Effector memory CD4-positive, alpha-beta T cell (primary cell): ENCODE data around the gene SESTD1.

ENCODE experiments used
- DNase-seq, 3 donors: peaks; one replicate each; pipeline ENCODE4 v3.0.0-alpha.2; 2020
- H3K27ac ChIP-seq: 2 replicates; pipeline ENCODE4 v1.7.0; 2013; ENCODE audit warnings: mild to moderate bottlenecking, low read length, moderate library complexity; ENCODE audit not compliant: insufficient read depth, poor library complexity, severe bottlenecking
- H3K27me3 ChIP-seq: replicated peaks from 2 replicates; pipeline ENCODE4 v1.7.0; 2013; ENCODE audit warnings: mild to moderate bottlenecking, low read length; ENCODE audit not compliant: insufficient read depth, control insufficient read depth, poor library complexity, severe bottlenecking
- H3K36me3 ChIP-seq: 2 replicates; pipeline ENCODE4 v1.7.0; 2013; ENCODE audit warnings: mild to moderate bottlenecking, low read length, moderate library complexity; ENCODE audit not compliant: control insufficient read depth, insufficient read depth
- H3K4me1 ChIP-seq: 2 replicates; pipeline ENCODE4 v1.7.0; 2013; ENCODE audit warnings: low read length, mild to moderate bottlenecking; ENCODE audit not compliant: control insufficient read depth, insufficient read depth, poor library complexity, severe bottlenecking
- H3K4me3 ChIP-seq: 2 replicates; pipeline ENCODE4 v1.7.0; 2013; ENCODE audit warnings: low read length, low read depth, mild to moderate bottlenecking; ENCODE audit not compliant: insufficient read depth, poor library complexity, severe bottlenecking
- H3K9me3 ChIP-seq: 2 replicates; pipeline ENCODE4 v1.7.0; 2013; ENCODE audit warnings: mild to moderate bottlenecking, low read length, moderate library complexity; ENCODE audit not compliant: control insufficient read depth

Gene SESTD1

GRCh38 chr2:179297927-179298326 lies 33.3 kb upstream of the SESTD1 start:
- no peak for DNase-seq
- Histone ChIP-seq H3K4me3 (no peak overlapping the region), H3K4me1 (no peaks in the 10 kb centered on the region), H3K9me3 (no peaks in the 10 kb centered on the region), H3K27ac (no peak overlapping the region), H3K27me3 (no peaks in the 10 kb centered on the region), H3K36me3 (no peaks in the 10 kb centered on the region)

DNA sequence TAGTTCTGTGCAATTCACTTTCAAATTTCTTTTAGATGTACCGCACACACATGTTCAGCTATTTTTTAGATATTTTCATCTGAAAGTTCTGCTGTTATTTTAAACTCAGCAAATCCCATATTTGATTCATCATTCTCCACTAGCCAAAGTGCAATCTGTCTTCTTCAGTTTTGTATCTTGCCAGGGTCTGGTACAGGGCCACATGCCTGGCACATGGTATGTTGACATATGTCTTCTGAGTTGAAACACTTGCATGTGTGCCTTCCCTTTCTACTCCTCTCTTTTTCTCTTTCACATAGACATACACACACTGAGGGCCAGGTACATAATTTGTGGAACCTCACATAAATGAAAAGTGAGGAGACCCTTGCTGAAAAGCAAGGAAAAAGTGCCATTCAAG lies 25.7 kb upstream of the SESTD1 start:
- H3K4me1 ChIP-seq, result no peaks in the 10 kb centered on the region
- no peak overlapping the region for H3K27ac ChIP-seq
- no peaks in the 10 kb centered on the region for H3K36me3 ChIP-seq
- no peaks in the 10 kb centered on the region for H3K27me3 ChIP-seq
- DNase-seq, result no peak
- no peak overlapping the region for H3K4me3 ChIP-seq
- no peaks in the 10 kb centered on the region for H3K9me3 ChIP-seq

- DNase-seq, result no peak
- Histone ChIP-seq H3K4me1 (no peaks in the 10 kb centered on the region), H3K27ac (no peak overlapping the region), H3K36me3 (no peaks in the 10 kb centered on the region), H3K9me3 (no peaks in the 10 kb centered on the region), H3K27me3 (no peaks in the 10 kb centered on the region), H3K4me3 (no peak overlapping the region)
These were observed 20.4 kb upstream of the SESTD1 start for GRCh38 chr2:179285060-179285459.

- Histone ChIP-seq H3K27me3 (no peaks in the 10 kb centered on the region), H3K4me3 (no peak overlapping the region), H3K9me3 (no peaks in the 10 kb centered on the region), H3K36me3 (no peaks in the 10 kb centered on the region), H3K27ac (no peak overlapping the region), H3K4me1 (no peaks in the 10 kb centered on the region)
- DNase-seq, result no peak
These were observed 13.0 kb upstream of the SESTD1 start for GRCh38 chr2:179277429-179278196.

GRCh38 chr2:179275253-179276012 lies 10.8 kb upstream of the SESTD1 start:
- H3K36me3 ChIP-seq, result no peaks in the 10 kb centered on the region
- H3K4me1 ChIP-seq, result no peaks in the 10 kb centered on the region
- no peaks in the 10 kb centered on the region for H3K9me3 ChIP-seq
- H3K4me3 ChIP-seq, result no peak overlapping the region
- no peak overlapping the region for H3K27ac ChIP-seq
- no peak for DNase-seq
- no peaks in the 10 kb centered on the region for H3K27me3 ChIP-seq

DNA sequence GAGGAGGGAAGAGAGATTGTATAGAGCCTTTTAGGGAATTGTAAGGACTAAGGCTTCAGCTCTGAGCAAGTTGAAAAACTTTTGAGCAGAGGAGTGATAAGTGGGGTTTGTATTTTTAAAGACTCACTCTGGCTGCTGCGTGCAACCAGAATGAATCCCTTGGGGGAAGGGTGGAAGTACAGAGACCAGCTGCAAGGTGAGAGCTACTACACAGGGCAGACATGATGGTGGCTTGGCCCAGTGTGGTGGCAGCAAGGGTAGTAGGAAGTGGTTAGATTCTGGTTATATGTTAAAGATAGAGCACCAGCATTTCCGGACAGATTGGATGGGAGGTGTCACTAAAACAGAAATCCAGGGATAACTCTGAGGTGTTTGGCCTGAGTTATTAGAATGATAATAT lies 10.1 kb upstream of the SESTD1 start:
- no peak for DNase-seq
- H3K36me3 ChIP-seq, result no peaks in the 10 kb centered on the region
- H3K4me1 ChIP-seq, result no peaks in the 10 kb centered on the region
- no peak overlapping the region for H3K27ac ChIP-seq
- no peaks in the 10 kb centered on the region for H3K27me3 ChIP-seq
- no peaks in the 10 kb centered on the region for H3K9me3 ChIP-seq
- H3K4me3 ChIP-seq, result no peak overlapping the region

GRCh38 chr2:179273461-179273962 lies 8.9 kb upstream of the SESTD1 start:
- DNase-seq, result no peak
- Histone ChIP-seq H3K36me3 (no peaks in the 10 kb centered on the region), H3K4me3 (no peak overlapping the region), H3K27me3 (no peaks in the 10 kb centered on the region), H3K4me1 (no peaks in the 10 kb centered on the region), H3K27ac (no peak overlapping the region), H3K9me3 (no peaks in the 10 kb centered on the region)

GRCh38 chr2:179272406-179273192 lies 8.0 kb upstream of the SESTD1 start:
- no peaks in the 10 kb centered on the region for H3K9me3 ChIP-seq
- H3K36me3 ChIP-seq, result no peaks in the 10 kb centered on the region
- no peaks in the 10 kb centered on the region for H3K27me3 ChIP-seq
- DNase-seq, result no peak
- no peak overlapping the region for H3K27ac ChIP-seq
- H3K4me3 ChIP-seq, result no peak overlapping the region
- no peaks in the 10 kb centered on the region for H3K4me1 ChIP-seq

GRCh38 chr2:179270689-179271088 lies 6.1 kb upstream of the SESTD1 start:
- no peak overlapping the region for H3K4me3 ChIP-seq
- H3K36me3 ChIP-seq, result no peaks in the 10 kb centered on the region
- H3K27me3 ChIP-seq, result no peaks in the 10 kb centered on the region
- H3K27ac ChIP-seq, result no peak overlapping the region
- DNase-seq, result no peak
- no peaks in the 10 kb centered on the region for H3K9me3 ChIP-seq
- H3K4me1 ChIP-seq, result no peaks in the 10 kb centered on the region
